Spleen (tissue), 7 donors: ENCODE results near the gene RNASEH2C.

Experiments
- POLR2A ChIP-seq, 3 donors: fragments of 450-650 bp; IDR thresholded peaks; one replicate each; pipeline ENCODE4 v1.5.1; 2017; ENCODE audit warnings: antibody characterized with exemption in 3 of 3, mild to moderate bottlenecking in 1 of 3
- POLR2AphosphoS5 ChIP-seq, 3 donors: sonication (generic); formaldehyde crosslinking; IDR thresholded peaks; one replicate each; pipeline ENCODE4 v1.5.1; 2017; ENCODE audit warnings: antibody characterized with exemption in 3 of 3
- TF ChIP-seq, protein P1 (sequence below), 11 experiments: fragments of 200-600 bp in 7 of 11; fragments of 450-650 bp in 4 of 11; sonication (generic) in 4 of 11; IDR thresholded peaks in 8 of 11; conservative IDR thresholded peaks in 3 of 11; 1 replicate in 7 of 11; 2 replicates in 4 of 11; pipeline versions ENCODE4 v1.4.0 to v1.8.0; 2016 to 2021; ENCODE audit warnings: antibody characterized with exemption in 11 of 11, inconsistent platforms in 4 of 11, mild to moderate bottlenecking in 1 of 11
- donor health status: DM: no; HTN: no; CAD: no; lungs with moderate emphysema.
- donor health status: DM: no; HTN: no; CAD: no.
- donor health status: DM: no; HTN: no; CAD: no.

DNA sequence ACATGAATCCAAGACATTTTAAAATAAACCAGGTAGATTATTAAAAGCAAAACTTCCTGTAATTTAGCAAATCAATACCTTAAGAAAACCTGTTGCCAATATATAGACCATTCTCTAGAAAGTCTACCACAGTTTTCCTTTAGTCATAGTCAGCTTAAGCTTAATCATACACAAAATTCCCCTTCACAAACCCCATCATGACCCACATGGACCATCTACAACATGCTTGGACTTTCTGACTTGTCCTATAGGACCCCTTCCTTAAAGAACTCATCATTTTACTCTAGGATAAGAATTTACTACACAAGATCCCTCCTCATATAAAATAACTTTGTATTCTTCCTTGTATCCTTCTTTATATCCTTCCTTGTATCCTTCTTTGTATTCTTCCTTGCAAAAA lies 16.2 kb upstream of the RNASEH2C start:
- TF ChIP-seq POLR2A (IDR thresholded peaks at IDR 0.05) (no peak), POLR2AphosphoS5 (IDR thresholded peaks at IDR 0.05) (no peak)
- TF ChIP-seq, protein P1, sequence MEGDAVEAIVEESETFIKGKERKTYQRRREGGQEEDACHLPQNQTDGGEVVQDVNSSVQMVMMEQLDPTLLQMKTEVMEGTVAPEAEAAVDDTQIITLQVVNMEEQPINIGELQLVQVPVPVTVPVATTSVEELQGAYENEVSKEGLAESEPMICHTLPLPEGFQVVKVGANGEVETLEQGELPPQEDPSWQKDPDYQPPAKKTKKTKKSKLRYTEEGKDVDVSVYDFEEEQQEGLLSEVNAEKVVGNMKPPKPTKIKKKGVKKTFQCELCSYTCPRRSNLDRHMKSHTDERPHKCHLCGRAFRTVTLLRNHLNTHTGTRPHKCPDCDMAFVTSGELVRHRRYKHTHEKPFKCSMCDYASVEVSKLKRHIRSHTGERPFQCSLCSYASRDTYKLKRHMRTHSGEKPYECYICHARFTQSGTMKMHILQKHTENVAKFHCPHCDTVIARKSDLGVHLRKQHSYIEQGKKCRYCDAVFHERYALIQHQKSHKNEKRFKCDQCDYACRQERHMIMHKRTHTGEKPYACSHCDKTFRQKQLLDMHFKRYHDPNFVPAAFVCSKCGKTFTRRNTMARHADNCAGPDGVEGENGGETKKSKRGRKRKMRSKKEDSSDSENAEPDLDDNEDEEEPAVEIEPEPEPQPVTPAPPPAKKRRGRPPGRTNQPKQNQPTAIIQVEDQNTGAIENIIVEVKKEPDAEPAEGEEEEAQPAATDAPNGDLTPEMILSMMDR (IDR thresholded peaks at IDR 0.05 in 8 of 11, conservative IDR thresholded peaks at IDR 0.05 in 3 of 11), result no peak
